Activated naive CD4-positive, alpha-beta T cell treated with anti-CD3 and anti-CD28 coated beads, Interleukin-2, amount 50 U/mL, for 24 hours (primary cell): Measurements from ENCODE around the gene BRD3OS.
"Not testable (repeated sequence)": the region's sequence is repeated elsewhere in the genome, so short reads cannot be mapped to it uniquely, and the experiment has no call there.

Experiments used
- H3K27ac Mint-ChIP-seq: one replicate; pipeline ENCODE4 v1.8.0; 2021; ENCODE audit warnings: mild to moderate bottlenecking, mixed read lengths
- H3K27me3 Mint-ChIP-seq: one replicate; pipeline ENCODE4 v1.8.0; 2021; ENCODE audit warnings: mixed read lengths
- H3K36me3 Mint-ChIP-seq: one replicate; pipeline ENCODE4 v1.8.0; 2021; ENCODE audit warnings: mixed read lengths
- H3K4me1 Mint-ChIP-seq: one replicate; pipeline ENCODE4 v1.8.0; 2021; ENCODE audit warnings: mixed read lengths
- H3K4me3 Mint-ChIP-seq: one replicate; pipeline ENCODE4 v1.8.0; 2021; ENCODE audit warnings: mild to moderate bottlenecking, mixed read lengths
- H3K9me3 Mint-ChIP-seq: one replicate; pipeline ENCODE4 v1.8.0; 2021; ENCODE audit warnings: mixed read lengths

The BRD3OS gene

DNA sequence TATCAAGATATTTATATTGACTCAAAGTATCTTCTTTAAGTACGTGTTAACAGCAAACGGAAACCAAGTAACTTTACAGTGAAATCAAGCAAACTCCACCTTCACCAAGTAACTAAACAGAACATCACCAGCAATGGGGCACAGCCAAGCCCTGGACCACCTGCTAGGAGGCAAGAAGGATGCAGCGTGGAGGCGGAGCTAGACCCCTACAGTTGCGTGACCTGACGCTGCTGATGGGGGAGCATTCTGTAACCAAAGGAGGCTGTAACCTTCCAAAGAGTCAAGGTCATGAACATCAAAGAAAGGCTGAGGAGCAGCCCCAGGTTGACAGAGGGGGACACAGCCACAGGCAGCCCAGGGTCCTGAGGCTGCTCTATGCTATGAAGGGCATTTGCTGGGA is 39.2 kb upstream of the BRD3OS start:
- Mint-ChIP-seq H3K4me1 (no peaks in the 10 kb centered on the region), H3K36me3 (no peaks in the 10 kb centered on the region), H3K4me3 (no peak overlapping the region), H3K9me3 (no peaks in the 10 kb centered on the region), H3K27me3 (peaks cover 2% of the 10 kb centered on the region), H3K27ac (no peak overlapping the region)

DNA sequence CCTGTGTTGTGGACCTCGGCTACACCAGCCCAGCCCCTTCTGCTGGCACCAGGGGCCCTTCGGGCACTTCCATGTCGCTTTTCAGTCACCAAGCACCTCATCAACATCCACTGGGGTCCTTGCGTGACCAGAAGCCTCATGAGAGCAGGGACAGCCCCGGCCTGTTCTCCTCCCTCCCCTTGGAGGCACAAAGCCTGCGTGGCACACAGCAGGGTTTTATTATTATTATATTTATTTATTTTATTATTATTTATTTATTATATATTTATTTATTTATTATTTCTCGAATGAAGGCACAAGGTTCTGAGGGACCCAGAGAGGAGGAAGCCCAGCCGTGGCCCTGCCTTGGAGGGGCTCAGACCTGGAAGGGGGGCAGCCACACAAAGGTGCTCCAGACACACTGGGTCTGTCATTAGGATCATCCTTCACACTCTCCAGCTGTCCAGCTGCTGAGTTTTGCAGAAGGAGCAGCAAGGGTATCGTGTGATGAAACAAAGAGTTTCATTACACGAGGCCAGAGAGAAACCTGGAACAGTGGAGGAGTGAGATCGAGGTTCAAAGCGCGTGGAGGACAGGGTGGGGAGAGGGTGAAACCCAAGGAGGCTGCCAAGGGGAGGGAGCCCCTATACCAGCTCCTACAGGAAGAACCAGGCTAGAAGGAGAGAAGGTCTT is 38.4 kb upstream of the BRD3OS start:
- Mint-ChIP-seq H3K4me3 (no peak overlapping the region), H3K36me3 (no peaks in the 10 kb centered on the region), H3K27ac (no peak overlapping the region)

DNA sequence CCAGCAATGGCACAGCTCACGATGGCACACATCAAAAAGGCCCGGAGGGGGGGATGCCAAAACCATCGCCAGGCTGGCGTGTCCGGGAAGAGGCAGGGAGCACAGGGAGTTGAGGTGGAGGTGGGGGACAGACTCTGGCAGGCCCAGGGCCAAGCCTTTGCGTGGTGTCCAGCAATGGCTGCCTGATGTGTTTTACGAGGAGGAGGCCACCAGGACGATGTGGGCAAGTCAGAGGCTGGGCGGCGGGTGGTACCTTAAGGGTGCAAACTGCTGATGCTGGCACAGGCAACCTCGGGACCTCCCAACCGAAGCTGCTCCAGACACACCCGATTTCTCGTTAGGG is 37.9 kb upstream of the BRD3OS start:
- H3K27me3 Mint-ChIP-seq, result peaks cover 2% of the 10 kb centered on the region
- H3K9me3 Mint-ChIP-seq, result no peaks in the 10 kb centered on the region
- no peak overlapping the region for H3K4me3 Mint-ChIP-seq
- no peaks in the 10 kb centered on the region for H3K36me3 Mint-ChIP-seq
- H3K4me1 Mint-ChIP-seq, result no peaks in the 10 kb centered on the region
- H3K27ac Mint-ChIP-seq, result no peak overlapping the region

More for the DNA sequence above, 38.4 kb upstream of the BRD3OS start:
- no peaks in the 10 kb centered on the region for H3K4me1 Mint-ChIP-seq
- H3K9me3 Mint-ChIP-seq, result no peaks in the 10 kb centered on the region
- H3K27me3 Mint-ChIP-seq, result peaks cover 2% of the 10 kb centered on the region

DNA sequence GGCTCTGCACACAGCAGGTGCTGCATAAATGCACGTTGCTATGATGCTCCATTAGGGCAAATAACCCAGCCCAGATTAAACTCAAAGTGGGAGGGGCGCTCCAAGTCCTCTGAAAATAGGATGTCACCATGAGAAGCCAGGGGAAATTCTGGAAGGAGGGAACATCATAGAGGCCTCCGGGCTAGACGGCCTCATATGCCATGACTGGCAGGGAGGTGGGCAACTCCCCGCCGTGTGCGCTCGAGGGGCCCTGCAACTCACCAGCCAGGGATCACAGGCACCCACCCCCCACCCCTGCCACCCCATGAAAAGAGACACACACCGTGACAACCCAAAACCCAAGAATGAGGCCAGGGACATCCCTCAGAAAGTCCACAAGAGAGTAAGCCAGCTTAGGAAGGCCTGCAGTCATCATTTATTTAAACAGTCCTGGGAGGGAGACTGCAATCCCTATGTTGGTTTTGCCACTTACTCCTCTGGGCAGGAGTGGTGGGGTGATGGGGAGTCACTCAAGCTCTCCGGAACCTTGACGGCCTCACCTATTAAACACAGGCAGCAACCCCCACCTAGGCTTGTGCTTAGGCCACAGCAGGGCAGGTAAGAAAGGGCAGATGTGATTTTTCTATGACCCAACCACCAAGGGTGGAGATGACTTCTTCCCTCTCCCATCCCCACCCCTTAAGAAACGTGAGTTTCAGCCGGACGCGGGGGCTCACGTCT is 37.2 kb upstream of the BRD3OS start:
- no peaks in the 10 kb centered on the region for H3K9me3 Mint-ChIP-seq
- H3K27ac Mint-ChIP-seq, result no peak overlapping the region
- no peak overlapping the region for H3K4me3 Mint-ChIP-seq
- H3K27me3 Mint-ChIP-seq, result peaks cover 2% of the 10 kb centered on the region
- H3K4me1 Mint-ChIP-seq, result no peaks in the 10 kb centered on the region
- H3K36me3 Mint-ChIP-seq, result no peaks in the 10 kb centered on the region

DNA sequence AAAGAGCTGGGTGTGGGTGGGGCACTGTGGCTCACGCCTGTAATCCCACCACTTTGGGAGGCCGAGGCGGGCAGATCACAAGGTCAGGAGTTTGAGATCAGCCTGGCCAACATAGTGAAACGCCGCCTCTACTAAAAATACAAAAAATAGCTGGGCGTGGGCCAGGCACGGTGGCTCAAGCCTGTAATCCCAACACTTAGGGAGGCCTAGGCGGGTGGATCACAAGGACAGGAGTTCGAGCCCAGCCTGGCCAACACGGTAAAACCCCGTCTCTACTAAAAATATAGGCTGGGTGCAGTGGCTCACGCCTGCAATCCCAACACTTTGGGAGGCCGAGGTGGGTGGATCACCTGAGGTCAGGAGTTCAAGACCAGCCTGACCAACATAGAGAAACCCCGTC is 36.5 kb upstream of the BRD3OS start:
- not testable (repeated sequence) for H3K27ac Mint-ChIP-seq, H3K9me3 Mint-ChIP-seq, H3K27me3 Mint-ChIP-seq, H3K4me1 Mint-ChIP-seq, H3K36me3 Mint-ChIP-seq, H3K4me3 Mint-ChIP-seq

DNA sequence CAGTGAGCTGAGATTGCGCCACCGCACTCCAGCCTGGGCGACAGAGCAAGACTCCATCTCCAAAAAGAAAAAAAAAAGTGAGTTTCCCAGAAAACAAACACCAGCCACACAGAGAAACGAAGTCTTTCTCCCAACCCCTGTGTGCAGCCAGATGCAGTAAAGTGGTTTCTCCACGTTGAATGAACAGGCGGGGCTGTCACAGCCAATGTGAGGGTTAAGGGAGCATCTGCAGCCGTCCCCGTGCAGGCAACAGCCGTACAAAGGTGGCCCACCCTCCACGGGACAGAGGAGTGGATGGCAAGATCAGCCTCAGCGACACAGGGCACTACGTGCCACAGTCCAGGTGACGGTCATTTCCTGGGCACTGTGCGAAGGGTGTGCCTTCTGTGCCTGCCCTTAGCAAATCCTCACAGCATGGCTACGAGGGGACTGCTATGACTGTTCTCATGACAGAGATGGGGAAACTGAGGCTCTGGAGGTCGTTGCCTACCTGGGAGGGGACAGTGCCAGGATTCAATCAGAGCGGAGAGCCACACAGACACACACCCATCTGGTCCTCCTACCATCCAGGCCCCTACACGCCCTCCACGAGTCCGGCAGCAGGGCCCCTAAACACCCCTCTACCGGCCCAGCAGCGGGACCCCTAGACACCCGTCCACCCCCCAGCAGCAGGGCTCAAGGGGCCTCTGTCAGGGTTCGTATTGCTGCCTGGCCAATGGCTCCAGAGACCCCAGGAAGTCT is 35.5 kb upstream of the BRD3OS start:
- no peak overlapping the region for H3K4me3 Mint-ChIP-seq
- no peaks in the 10 kb centered on the region for H3K36me3 Mint-ChIP-seq
- peaks cover 3% of the 10 kb centered on the region for H3K4me1 Mint-ChIP-seq
- H3K9me3 Mint-ChIP-seq, result no peaks in the 10 kb centered on the region
- H3K27ac Mint-ChIP-seq, result no peak overlapping the region
- H3K27me3 Mint-ChIP-seq, result peaks cover 2% of the 10 kb centered on the region

DNA sequence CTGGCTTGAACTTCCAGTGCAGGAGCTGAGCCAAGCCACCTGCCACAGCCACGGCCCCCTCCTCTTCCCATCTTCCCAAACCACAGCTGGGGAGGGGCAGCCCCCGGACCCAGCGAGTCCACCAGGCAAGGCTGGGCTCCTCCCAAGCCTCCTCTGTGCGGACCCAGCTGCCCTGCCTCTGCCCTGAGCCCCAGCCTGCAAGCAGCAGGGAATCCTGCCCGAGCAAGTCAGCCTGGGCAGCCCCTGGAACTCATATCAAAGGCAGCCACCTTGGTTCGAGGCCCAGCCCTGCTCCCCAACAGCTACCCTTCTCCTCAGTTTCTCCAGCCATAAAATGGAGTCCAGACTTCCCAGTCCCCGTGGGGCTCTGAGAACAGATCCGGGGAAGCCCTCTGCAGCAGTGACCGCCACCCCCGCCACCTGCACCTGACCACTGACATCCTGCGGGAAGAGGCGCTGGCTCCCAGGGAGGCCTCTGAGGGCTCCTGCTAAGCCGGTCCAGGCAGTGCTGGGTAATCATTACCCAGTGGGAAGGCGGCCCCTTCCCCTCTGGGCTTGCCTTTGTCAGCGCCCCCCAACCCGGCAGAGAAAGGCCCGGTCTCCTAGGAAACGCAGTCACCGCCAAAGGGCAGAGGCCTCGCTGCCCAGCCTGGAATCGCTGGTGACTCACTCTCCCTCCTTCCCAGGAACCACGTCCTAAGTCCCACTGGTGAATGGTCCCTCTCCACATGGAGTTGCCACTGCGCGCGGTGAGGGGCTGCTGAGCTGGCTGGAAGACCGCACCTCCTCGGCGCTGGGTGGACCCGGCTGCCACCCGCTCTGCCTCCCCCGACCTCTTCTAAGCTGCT is 34.7 kb upstream of the BRD3OS start:
- H3K27ac Mint-ChIP-seq, result no peak overlapping the region
- no peaks in the 10 kb centered on the region for H3K36me3 Mint-ChIP-seq
- peaks cover 2% of the 10 kb centered on the region for H3K27me3 Mint-ChIP-seq
- peaks cover 3% of the 10 kb centered on the region for H3K4me1 Mint-ChIP-seq
- no peak overlapping the region for H3K4me3 Mint-ChIP-seq
- no peaks in the 10 kb centered on the region for H3K9me3 Mint-ChIP-seq

DNA sequence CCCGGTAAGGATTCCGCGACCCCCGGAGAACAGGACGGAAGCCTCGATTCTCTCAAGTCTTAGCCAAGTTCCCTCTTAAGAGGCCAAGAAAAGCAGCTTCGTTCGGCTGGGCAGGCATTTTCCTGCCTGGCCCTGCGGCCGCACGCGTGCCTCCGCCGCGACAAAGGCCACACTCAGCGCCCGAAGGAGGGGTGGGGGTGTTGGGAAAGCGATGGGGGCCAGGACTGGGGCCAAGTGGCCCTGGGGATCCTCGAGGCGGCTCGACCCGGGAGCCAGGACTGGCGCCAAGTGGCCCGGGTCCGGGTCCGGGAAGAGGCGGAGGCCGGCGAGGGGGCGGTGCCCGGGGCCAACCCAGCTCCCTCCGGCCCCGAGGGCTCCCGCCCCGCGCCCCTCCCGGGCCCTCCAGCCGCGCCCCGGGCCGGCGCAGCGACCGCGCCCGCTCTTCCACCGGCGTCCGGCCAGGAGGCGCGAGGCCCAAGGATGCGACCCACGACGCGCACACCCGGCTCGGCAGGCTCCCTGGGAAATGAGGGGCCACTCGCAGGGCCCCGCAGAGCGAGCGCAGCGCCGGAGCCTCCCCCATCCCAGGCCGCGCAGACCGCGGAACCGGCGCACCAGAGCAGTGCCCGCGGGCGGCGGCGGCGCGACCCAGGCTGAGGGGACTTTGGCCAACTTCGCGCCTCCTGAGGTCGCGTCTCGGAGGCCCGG is 33.9 kb upstream of the BRD3OS start:
- Mint-ChIP-seq H3K27ac (no peak overlapping the region), H3K36me3 (no peaks in the 10 kb centered on the region), H3K4me3 (no peak overlapping the region), H3K4me1 (peaks cover 3% of the 10 kb centered on the region), H3K27me3 (peaks cover 2% of the 10 kb centered on the region), H3K9me3 (no peaks in the 10 kb centered on the region)

DNA sequence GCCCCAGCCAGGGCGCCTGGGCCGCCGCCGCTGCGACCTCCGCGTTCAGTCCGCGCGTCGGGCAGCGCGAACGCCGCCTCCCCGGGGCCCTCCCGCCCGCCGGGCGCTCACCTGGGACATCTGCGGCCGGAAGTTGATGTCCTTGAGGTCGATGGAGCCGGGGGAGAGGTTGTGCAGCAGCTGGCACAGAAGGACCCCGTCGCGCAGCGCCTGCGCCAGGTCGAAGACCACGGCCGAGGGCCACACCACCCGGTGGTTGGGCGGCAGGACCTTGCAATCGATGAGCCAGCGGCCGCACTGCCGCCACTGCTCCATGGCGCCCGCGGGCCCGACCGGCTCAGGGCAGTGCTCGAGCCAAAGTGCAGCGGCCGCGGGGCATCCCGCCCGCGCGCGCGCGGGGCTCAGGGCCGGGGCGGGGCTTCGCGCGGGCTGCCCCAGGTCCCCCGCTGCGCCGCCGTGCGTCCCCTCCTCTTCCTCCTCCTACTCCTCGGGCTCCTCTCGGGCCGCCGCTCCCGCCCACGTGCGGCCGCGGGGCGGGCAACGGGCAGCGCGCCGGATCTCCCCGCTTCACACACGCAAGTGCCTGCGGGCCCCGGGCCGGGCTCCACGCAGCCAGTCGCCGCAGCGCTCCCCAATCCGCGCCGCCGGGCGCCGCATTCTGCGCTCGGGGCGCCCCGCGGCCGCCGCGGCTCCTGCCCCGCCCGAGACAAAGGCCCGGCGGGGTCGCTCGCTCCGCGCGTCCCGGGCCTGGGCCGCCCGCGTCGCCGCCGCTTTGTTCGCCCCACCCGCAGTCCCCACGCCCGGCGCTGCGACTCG is 33.1 kb upstream of the BRD3OS start, which contains the start of gene VAV2:
Gene VAV2, minus strand, starts transcription at position 361 of the 816 bp plus-strand sequence. Its CDS starts 46 bp downstream, at position 315.
- Mint-ChIP-seq H3K4me1 (peaks cover 3% of the 10 kb centered on the region), H3K27me3 (peaks cover 2% of the 10 kb centered on the region), H3K36me3 (no peaks in the 10 kb centered on the region), H3K4me3 (peak within 1 kb of the TSS; percentile 73), H3K9me3 (no peaks in the 10 kb centered on the region), H3K27ac (no peak within 1 kb of the TSS)

DNA sequence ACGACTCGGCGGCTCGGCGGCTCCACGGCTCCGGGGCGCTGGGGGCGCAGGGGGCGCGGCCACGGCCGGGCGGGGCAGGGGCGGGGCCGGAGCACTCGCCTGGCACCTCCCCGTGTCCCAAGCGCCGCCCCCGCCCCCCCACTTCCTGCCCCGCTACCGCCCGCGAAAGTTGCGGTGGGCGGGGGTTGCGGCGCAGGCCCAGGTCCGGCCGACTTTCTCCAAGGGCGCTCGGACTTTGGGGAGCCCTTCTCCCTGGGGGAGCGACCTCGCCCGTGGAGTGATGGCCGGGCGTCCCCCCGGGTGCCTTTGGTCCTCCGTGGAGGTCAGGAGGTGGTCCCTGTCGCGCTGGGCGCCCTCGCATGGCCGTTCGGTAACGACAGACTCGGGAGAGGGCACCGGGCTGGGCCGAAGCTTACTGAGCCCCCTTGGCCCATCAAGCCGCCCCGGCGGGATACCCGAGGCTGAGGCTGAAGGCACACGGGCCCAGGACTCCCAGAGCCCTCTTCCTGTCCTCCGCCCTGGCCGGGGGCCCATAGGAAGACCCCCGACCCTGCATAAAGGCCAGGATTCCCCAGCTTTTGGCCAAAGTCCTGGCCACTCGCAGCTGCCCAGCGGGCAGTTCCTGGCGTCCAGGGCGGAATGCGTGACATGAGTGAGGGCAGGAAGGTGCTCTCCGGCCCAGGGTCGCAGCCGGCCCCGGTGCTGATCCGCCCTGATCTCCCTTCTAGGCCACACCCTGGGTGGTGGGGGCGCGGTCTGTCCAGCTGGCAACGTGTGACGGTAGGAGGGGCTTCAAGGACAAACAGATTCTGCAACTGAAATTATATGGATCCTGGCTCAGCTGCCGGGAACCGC is 32.3 kb upstream of the BRD3OS start:
- Mint-ChIP-seq H3K4me3 (peak overlapping the region; percentile 73), H3K4me1 (peaks cover 3% of the 10 kb centered on the region), H3K27me3 (peaks cover 2% of the 10 kb centered on the region), H3K9me3 (no peaks in the 10 kb centered on the region), H3K36me3 (no peaks in the 10 kb centered on the region), H3K27ac (no peak overlapping the region)

DNA sequence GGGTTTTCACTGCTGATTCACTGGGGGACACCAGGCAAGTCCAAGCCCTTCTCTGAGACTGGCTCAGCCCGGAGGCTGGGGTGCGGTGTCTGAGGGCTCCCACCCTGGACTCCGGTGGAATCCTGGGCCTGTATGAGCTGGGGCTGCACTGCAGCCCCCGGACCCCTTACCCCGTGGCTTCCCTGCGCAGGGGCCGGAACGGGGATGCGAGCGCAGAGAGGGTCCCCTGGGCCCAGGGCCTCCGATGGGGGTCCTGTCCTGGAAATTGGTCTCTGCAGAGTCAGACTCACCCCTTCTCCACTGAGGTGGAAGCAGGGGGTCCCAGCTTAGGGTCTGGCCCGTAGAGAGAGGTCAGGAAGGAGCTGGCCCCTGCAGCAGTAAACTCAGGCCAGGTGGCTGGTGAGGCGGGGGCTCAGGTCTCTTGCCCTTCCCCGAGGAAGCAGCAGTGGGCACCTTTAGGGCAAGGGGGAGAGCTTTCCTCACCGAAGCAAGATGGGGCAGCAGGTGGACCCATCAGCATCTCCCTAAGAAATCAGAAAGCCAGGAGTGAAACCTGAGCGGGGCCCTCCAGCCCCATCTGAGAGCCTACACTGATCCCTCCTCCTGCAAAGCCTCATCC is 31.5 kb upstream of the BRD3OS start:
- no peaks in the 10 kb centered on the region for H3K36me3 Mint-ChIP-seq
- H3K27me3 Mint-ChIP-seq, result peaks cover 2% of the 10 kb centered on the region
- H3K9me3 Mint-ChIP-seq, result no peaks in the 10 kb centered on the region
- peak overlapping the region; percentile 73 for H3K4me3 Mint-ChIP-seq
- H3K27ac Mint-ChIP-seq, result no peak overlapping the region
- peaks cover 3% of the 10 kb centered on the region for H3K4me1 Mint-ChIP-seq

DNA sequence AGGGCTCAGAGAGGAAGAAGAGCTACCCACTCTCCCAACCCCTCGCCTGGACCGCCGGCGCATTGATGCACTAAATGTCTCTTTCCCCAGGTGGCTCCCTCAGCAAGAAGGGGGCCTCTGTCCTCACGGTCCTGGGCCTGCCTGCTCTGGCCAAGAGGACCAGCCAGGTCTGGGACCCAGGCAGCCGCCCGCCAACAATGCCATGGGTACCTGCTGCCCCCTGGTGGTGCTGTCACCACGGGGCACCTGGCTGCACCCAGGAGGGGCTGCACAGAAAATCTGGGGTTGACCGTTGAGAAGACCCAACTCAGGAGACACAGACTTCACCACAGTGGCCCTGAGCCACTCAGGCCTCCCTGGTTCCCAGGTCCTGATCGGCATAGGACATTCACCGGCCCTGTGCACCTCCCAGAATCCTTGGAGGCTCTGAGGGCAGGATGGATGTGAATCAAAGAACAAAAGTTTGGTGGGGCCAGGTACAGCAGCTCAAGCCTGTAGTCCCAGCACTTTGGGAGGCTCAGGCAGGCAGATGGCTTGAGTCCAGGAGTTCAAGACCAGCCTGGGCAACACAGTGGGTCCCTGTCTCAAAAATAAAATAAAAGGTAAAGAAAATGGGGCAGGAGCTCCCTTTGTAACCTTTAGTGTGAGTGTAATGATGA is 30.8 kb upstream of the BRD3OS start:
- peak overlapping the region; percentile 72 for H3K4me3 Mint-ChIP-seq
- H3K36me3 Mint-ChIP-seq, result no peaks in the 10 kb centered on the region
- H3K4me1 Mint-ChIP-seq, result peaks cover 3% of the 10 kb centered on the region
- H3K9me3 Mint-ChIP-seq, result no peaks in the 10 kb centered on the region
- H3K27me3 Mint-ChIP-seq, result peaks cover 2% of the 10 kb centered on the region
- H3K27ac Mint-ChIP-seq, result no peak overlapping the region
